Inferior parietal cortex (tissue), 1 donor: ENCODE results near the gene GLI3.

ENCODE experiments used
- DNase-seq: peaks from one replicate; pipeline ENCODE4 v3.0.0-alpha.2; 2016; ENCODE audit errors: extremely low spot score

The GLI3 gene

GRCh38 chr7:42143711-42144600 is 93.1 kb downstream of the GLI3 start:
- no peak for DNase-seq

DNA sequence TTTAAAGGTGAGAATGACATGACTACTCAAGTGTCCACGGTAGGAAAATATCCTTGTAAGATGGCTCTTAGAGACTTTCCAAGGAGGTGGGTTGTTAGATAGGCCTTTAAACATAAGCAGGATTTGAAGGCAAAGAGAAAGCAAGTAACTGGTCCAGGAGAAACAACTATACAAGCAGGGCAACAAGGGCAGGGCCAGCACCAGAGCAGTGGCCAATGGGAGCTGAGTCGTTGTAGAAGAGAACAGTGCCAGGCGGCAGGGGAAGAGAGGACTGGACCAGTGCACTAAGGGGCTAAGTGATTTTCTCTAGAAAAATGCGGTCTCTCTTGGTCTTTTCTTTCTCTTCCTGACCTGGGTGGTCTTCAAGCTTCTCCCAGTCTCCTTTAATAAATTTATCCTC is 94.9 kb downstream of the GLI3 start:
- DNase-seq, result no peak

DNA sequence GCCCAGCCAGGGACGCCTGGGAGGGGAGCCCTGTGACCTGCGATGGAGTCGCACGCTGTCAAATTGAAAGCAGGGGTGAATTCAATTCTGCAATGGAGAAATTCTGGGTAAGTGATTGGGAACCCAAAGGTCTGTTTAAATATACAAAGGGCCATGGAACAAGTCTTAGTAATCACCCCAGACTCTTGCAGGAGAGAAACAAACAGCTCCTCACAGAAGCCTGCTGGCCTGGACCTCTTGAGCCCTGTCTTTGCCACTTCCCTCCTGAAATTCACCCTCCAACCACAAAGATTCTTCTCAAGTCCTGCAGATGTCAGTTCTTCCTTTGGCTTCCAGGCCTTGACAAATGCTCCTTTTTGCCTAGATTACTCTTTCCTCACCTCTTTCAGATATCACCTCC is 97.3 kb downstream of the GLI3 start:
- DNase-seq, result no peak

DNA sequence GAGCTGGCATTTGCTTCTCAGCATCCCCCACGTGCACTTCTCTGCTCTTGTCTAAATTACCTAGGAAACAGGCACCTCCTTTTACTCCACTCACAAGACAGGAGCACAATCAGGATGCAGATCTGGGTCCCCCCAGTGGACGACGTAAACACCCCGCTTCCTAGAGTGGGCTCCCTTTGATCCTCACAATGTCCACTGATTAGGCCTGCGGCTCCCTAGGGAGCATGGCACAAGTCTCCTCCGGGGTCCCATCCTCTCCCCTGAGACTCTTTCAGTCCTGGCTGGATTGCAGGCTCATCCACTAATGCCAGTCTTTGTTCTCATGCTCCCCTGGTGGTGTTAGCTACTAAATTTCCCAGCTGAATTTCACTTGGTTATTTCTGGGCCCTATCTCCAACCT is 98.3 kb downstream of the GLI3 start:
- DNase-seq, result no peak

- DNase-seq, result no peak
Measured at GRCh38 chr7:42137941-42138340, 99.1 kb downstream of the GLI3 start.

DNA sequence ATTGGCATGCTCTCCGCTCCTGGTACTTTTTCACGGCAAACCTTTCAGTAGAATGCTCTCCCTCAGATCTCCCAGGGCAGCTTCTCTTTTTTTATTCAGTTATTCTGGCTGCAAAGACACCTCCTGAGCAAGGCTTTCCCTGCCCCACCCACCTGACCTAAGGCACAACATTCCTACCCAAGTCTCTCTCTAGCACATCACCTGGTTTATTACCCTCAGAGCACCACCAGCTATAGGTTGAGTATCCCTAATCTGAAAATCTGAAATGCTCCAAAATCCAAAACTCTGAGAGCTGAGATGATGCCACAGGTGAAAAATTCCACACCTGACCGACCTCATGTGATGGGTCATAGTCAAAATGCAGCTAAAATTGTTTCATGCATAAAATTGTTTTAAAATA is 99.6 kb downstream of the GLI3 start:
- no peak for DNase-seq

GRCh38 chr7:42135728-42136127 is 101.3 kb downstream of the GLI3 start:
- no peak for DNase-seq

DNA sequence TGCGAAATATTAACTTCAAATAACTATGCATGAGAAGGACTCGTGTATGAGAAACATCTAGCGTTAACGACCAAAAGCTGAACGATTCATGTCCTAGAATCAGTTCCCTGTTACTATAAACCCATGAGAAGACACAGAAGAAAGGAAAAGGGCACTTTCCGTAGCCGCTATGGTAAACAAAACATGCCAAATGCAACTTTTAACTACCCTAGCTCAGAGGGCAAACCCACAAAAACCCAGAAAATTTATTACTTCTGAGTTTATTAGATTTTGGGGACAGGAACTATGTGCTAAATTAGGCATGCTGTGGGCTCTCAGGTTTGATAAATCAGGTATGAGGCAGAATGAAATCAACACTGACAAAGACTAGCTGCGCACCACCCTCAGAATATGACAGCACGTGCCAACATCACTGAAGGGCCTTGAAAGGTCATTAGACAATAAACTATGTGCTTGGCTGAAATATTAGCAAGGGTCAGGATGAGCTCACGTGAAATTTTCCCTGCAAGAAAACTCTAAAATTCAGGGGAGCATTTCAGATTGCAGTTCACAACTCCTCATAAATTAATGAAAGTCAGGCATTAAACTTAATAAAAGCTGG is 102.6 kb downstream of the GLI3 start:
- DNase-seq, result no peak

- DNase-seq, result no peak
Measured at GRCh38 chr7:42133321-42133720, 103.7 kb downstream of the GLI3 start.

DNA sequence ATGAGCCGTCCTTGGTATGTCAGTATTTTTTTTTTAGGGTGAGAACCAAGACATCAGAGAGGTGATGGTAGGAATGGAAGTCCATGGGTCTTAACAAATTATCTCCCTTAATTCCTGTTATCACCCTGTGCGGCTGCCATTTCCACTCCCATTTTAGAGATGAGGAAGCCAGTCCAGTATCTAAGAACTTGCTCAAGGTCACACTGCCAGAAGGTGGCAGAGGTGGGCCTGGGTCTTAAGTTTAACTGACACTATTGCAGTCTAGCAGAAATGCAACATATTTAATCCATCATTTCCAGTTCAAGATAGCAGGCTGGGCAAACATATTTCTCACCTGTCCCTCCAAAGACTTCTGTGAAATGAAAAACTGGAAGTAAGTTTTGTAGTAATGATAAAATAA is 108.3 kb downstream of the GLI3 start:
- DNase-seq, result no peak

GRCh38 chr7:42127232-42127622 is 109.8 kb downstream of the GLI3 start:
- DNase-seq, result no peak

DNA sequence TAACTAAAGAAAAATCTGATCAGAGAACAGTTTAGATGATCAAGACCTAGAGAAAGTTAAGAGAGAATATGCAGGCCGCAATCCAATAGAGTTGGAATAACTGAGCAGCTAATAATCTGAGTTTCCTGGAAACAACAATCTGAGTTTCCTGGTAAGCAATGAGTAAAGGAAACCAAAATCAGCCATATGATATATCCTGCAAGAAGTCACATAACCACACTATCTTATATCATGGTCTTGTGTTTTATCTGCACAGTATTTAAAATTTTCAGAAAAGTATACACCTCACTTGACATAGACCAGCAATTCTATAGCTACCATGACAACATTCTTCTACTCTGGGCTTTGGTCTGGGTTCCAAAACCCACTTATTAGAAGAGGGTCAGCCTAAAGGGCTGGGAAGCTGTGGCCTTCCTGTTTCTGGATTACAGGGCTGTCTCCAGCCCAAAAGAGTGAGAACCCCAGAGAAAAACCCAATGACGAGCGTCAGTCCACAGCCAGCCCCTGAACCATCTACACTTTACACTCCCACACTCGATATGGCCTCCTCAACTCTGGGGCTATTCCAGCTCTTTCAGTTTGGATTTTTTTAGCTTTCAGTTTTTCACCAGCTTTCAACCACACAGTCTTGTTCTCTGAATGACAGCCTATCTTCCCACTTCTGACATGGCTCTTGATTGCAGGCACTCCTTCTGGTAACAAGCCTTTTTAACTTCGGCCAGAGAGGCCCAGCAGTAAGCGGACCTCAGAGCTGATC is 110.4 kb downstream of the GLI3 start:
- no peak for DNase-seq

- DNase-seq, result no peak
Measured at GRCh38 chr7:42125321-42125720, 111.7 kb downstream of the GLI3 start.

- DNase-seq, result no peak
Measured at GRCh38 chr7:42123716-42124115, 113.3 kb downstream of the GLI3 start.

- no peak for DNase-seq
Measured at GRCh38 chr7:42120191-42120590, 116.8 kb downstream of the GLI3 start.

- DNase-seq, result no peak
Measured at GRCh38 chr7:42117201-42117600, 119.8 kb downstream of the GLI3 start.

DNA sequence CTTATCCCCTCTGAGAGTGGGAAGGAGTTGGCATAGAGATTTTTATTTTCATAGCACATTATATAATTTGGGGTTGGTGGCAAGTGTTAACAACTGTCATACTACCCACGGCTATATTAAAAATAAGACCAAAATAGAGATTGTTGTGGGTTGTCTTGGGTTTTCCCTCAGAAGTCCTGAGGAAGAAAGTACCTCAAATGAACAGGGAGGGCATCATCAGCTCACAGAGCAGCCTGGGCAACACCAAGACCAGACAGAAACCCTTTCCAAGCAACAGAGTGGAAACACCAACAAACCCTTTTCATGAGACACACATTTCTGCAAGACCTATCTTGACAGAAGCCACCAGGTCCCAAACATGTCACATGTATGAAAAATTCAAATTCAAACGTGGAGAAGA is 121.2 kb downstream of the GLI3 start:
- no peak for DNase-seq

DNA sequence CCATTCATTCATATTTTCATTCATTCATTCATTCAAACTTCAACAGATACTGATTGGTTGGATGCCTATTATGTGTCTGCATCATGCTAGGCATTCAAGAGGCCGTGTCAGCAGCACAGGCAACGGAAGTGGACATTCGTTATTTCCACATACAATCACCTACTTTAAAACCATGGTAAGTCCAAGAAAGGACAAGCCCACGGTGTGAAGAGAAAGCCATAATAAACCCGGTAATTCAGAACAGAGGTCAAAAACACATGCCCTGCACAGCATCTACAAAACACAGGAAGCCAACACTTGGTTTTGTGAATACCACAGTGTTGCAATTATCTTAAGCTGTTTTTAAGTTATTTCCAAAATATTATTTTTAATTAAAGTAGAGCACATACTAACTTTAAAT is 126.7 kb downstream of the GLI3 start:
- no peak for DNase-seq

DNA sequence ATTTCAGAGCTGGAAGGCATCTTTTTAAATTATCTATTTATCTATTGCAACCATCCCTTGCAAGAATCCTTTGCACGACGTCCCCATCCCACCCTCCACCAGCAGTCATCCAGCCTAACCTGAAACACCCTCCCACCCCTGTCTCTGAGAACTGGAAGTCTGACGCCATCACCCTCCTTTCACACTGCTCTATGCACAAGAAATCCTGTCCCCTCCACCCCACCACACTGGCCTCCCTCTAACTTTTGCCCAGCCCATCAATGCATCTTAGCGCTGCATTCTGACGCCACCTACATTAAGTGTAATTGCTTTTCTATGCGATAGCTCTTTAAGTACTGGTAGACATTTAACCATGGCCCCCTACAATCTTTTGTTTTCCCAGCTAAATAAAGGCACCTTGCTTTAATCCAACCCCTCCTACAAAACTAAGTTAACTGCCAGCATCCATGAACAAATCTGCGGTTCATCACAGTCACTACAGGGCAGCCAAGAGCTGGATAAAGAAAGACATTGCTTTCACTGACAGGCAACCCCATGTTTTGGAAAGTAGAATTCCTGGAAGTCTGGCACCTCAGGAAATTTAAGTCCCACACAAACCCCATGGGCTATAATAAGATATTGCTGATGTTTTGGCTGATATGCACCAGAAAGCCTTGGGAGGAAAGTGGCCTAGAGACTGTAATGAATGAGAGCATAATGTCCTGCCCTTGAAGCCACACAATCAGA is 128.0 kb downstream of the GLI3 start:
- DNase-seq, result no peak

DNA sequence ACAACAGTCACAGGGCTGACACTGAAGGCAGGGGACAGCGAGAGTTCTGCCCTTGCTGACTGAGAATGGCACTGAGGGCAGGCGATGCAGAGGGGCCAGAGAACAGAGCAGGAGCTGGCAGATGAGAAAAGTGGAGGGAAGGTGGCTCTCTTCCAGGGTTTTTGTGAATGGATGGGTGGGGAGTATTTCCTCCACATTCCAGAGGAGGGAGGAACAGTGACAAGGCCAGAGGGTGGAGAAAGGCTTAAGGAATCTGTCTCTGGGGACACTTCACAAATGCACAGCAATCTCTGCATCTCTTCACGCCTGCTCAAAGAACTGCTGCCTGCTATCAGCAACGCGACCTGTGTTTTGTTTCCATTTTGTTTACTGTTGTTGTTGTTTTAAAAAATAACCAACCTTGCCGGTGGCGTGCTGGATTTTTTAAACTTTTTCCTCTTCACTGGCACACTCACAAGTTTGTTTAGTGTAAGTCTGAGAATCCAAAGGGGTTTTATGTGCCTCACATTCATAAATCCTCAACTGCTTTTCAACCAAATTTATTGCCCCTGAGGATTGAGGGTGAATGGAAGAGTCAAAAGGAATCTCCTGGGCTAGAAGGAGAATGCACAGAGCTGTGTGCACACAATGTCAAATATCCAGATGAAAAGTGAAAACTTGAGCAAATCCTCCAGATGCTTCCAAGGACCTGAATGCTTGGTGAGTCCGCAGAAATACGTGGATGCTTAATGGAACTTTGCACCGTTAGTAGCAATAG is 129.3 kb downstream of the GLI3 start:
- no peak for DNase-seq

- DNase-seq, result no peak
Measured at GRCh38 chr7:42106562-42106961, 130.4 kb downstream of the GLI3 start.
